Transverse colon (tissue), 3 donors: ENCODE data around the gene VWA3A.

Experiments used
- POLR2A ChIP-seq: fragments of 450-650 bp; IDR thresholded peaks from one replicate; pipeline ENCODE4 v1.6.1; 2016; ENCODE audit warnings: antibody characterized with exemption, mild to moderate bottlenecking, moderate library complexity
- POLR2AphosphoS5 ChIP-seq, 3 donors: sonication (generic); formaldehyde crosslinking; IDR thresholded peaks; one replicate each; pipeline ENCODE4 v1.6.1; 2016; ENCODE audit warnings: antibody characterized with exemption in 3 of 3

- no peak for TF ChIP-seq POLR2A
- no peak for TF ChIP-seq POLR2AphosphoS5 (IDR thresholded peaks at IDR 0.05)
These were observed 32.4 kb downstream of the VWA3A start for GRCh38 chr16:22124583-22125284.
